WTC11 (cell line): Measurements from ENCODE around the gene ADAMTS12. TPM values are rescaled to one million over a fixed set of nuclear protein-coding genes. Genes with fewer than 3 reads are reported as not detected.

Source experiments
- ATAC-seq: fragments of 200-7000 bp; cut with Tn5 transposase; 2 replicates; pipeline ENCODE4 v1.10.0; 2021; ENCODE audit warnings: mild to moderate bottlenecking, moderate library complexity
- CTCF ChIA-PET: fragments of 300-600 bp; sonication (Branson Sonifier 250); formaldehyde crosslinking; loops from one replicate; lab custom pipeline; 2021; ENCODE audit warnings: antibody characterized with exemption; lab: Charles Lee
- POLR2A ChIA-PET: fragments of 350-600 bp; sonication (Branson Sonifier 250); formaldehyde crosslinking; loops from one replicate; lab custom pipeline; 2021; ENCODE audit warnings: antibody characterized with exemption; lab: Charles Lee
- DNase-seq: peaks from one replicate; pipeline ENCODE4 v3.0.0; 2021; ENCODE audit warnings: low spot score
- H3K27ac Mint-ChIP-seq: 2 replicates; pipeline ENCODE4 v1.8.0; 2021; ENCODE audit warnings: mixed read lengths
- H3K27me3 Mint-ChIP-seq: 2 replicates; pipeline ENCODE4 v1.8.0; 2021; ENCODE audit warnings: low read depth, mild to moderate bottlenecking, moderate library complexity, mixed read lengths
- H3K36me3 Mint-ChIP-seq: 2 replicates; pipeline ENCODE4 v1.8.0; 2021; ENCODE audit warnings: mixed read lengths
- H3K4me1 Mint-ChIP-seq: 2 replicates; pipeline ENCODE4 v1.8.0; 2022; ENCODE audit warnings: mixed read lengths
- H3K4me3 Mint-ChIP-seq: 2 replicates; pipeline ENCODE4 v1.8.0; 2021; ENCODE audit warnings: mild to moderate bottlenecking, moderate library complexity, mixed read lengths
- H3K9me3 Mint-ChIP-seq: 2 replicates; pipeline ENCODE4 v1.8.0; 2021; ENCODE audit warnings: mixed read lengths
- AFF4 ChIP-seq: sonication (generic); formaldehyde crosslinking; IDR thresholded peaks from 2 replicates; pipeline ENCODE4 v1.8.1; 2023; ENCODE audit warnings: mild to moderate bottlenecking, missing genetic modification reagents, borderline replicate concordance
- ESRRA ChIP-seq: sonication (generic); formaldehyde crosslinking; IDR thresholded peaks from 2 replicates; pipeline ENCODE4 v1.8.1; 2022; ENCODE audit warnings: mild to moderate bottlenecking, missing genetic modification reagents, borderline replicate concordance
- ETV6 ChIP-seq: sonication (generic); formaldehyde crosslinking; IDR thresholded peaks from 2 replicates; pipeline ENCODE4 v1.8.1; 2022; ENCODE audit warnings: mild to moderate bottlenecking, missing genetic modification reagents
- FOXJ3 ChIP-seq: sonication (generic); formaldehyde crosslinking; IDR thresholded peaks from 2 replicates; pipeline ENCODE4 v1.9.0; 2021; ENCODE audit warnings: missing genetic modification reagents, mild to moderate bottlenecking, borderline replicate concordance
- FOXP1 ChIP-seq: sonication (generic); formaldehyde crosslinking; IDR thresholded peaks from 2 replicates; pipeline ENCODE4 v1.8.0; 2022; ENCODE audit warnings: missing genetic modification reagents, mild to moderate bottlenecking, moderate library complexity, borderline replicate concordance
- GABPB1 ChIP-seq: sonication (generic); formaldehyde crosslinking; IDR thresholded peaks from 2 replicates; pipeline ENCODE4 v1.8.1; 2023; ENCODE audit warnings: mild to moderate bottlenecking, missing genetic modification reagents
- HMGA2 ChIP-seq: fragments of 250-450 bp; sonication (Bioruptor Pico); IDR thresholded peaks from 2 replicates; pipeline ENCODE4 v1.4.0; 2021; ENCODE audit warnings: mild to moderate bottlenecking, moderate library complexity
- IRF2 ChIP-seq: sonication (generic); formaldehyde crosslinking; IDR thresholded peaks from 2 replicates; pipeline ENCODE4 v1.8.0; 2022; ENCODE audit warnings: low read depth, missing genetic modification reagents, borderline replicate concordance
- JAZF1 ChIP-seq: fragments of 250-450 bp; sonication (Bioruptor Pico); IDR thresholded peaks from 2 replicates; pipeline ENCODE4 v1.9.0; 2021; ENCODE audit warnings: moderate library complexity, mild to moderate bottlenecking, inconsistent platforms
- MLX ChIP-seq: sonication (generic); formaldehyde crosslinking; IDR thresholded peaks from 2 replicates; pipeline ENCODE4 v1.8.1; 2023; ENCODE audit warnings: mild to moderate bottlenecking, missing genetic modification reagents, moderate library complexity
- MXD4 ChIP-seq: fragments of 250-450 bp; sonication (Bioruptor Pico); IDR thresholded peaks from 2 replicates; pipeline ENCODE4 v1.8.0; 2021; ENCODE audit warnings: mild to moderate bottlenecking, moderate library complexity, borderline replicate concordance
- NR1H2 ChIP-seq: sonication (generic); formaldehyde crosslinking; IDR thresholded peaks from 2 replicates; pipeline ENCODE4 v1.9.0; 2021; ENCODE audit warnings: mild to moderate bottlenecking, moderate library complexity, missing genetic modification reagents
- NR3C1 ChIP-seq: sonication (generic); formaldehyde crosslinking; conservative IDR thresholded peaks from 2 replicates; pipeline ENCODE4 v1.8.1; 2023; ENCODE audit warnings: low read depth, mild to moderate bottlenecking, missing genetic modification reagents
- SMAD3 ChIP-seq: sonication (generic); formaldehyde crosslinking; IDR thresholded peaks from 2 replicates; pipeline ENCODE4 v1.8.0; 2022; ENCODE audit warnings: missing genetic modification reagents, mild to moderate bottlenecking, borderline replicate concordance
- TEAD4 ChIP-seq: sonication (generic); formaldehyde crosslinking; IDR thresholded peaks from 2 replicates; pipeline ENCODE4 v1.8.0; 2022; ENCODE audit warnings: mild to moderate bottlenecking, missing genetic modification reagents
- TP53 ChIP-seq: sonication (generic); formaldehyde crosslinking; IDR thresholded peaks from 2 replicates; pipeline ENCODE4 v1.8.1; 2023; ENCODE audit warnings: mild to moderate bottlenecking, missing genetic modification reagents
- ZBTB21 ChIP-seq: sonication (generic); formaldehyde crosslinking; IDR thresholded peaks from 2 replicates; pipeline ENCODE4 v1.8.1; 2023; ENCODE audit warnings: mild to moderate bottlenecking, missing genetic modification reagents, borderline replicate concordance
- ZNF671 ChIP-seq: fragments of 250-450 bp; sonication (Bioruptor Pico); IDR thresholded peaks from 2 replicates; pipeline ENCODE4 v1.8.0; 2021; ENCODE audit warnings: mild to moderate bottlenecking
- total RNA-seq: library from RNA; stranded (reverse); gene quantifications from 3 replicates; pipeline ENCODE4 v1.2.3, GENCODE V29; 2021
- TF ChIP-seq, protein P1 (sequence below): sonication (generic); formaldehyde crosslinking; IDR thresholded peaks from 2 replicates; pipeline ENCODE4 v1.8.0; 2023; ENCODE audit warnings: mild to moderate bottlenecking, missing genetic modification reagents
- TF ChIP-seq, protein P2 (sequence below): fragments of 250-450 bp; sonication (Bioruptor Pico); IDR thresholded peaks from 2 replicates; pipeline ENCODE4 v1.9.0; 2021; ENCODE audit warnings: moderate library complexity, mild to moderate bottlenecking, inconsistent platforms, borderline replicate concordance
- TF ChIP-seq, protein P3 (sequence below): sonication (generic); formaldehyde crosslinking; IDR thresholded peaks from 2 replicates; pipeline ENCODE4 v1.8.1; 2022; ENCODE audit warnings: low read depth, mild to moderate bottlenecking, moderate library complexity, missing genetic modification reagents, borderline replicate concordance
- TF ChIP-seq, protein P4 (sequence below): fragments of 250-450 bp; sonication (Bioruptor Pico); IDR thresholded peaks from 2 replicates; pipeline ENCODE4 v1.9.0; 2021; ENCODE audit warnings: mild to moderate bottlenecking
- TF ChIP-seq, protein P5 (sequence below): sonication (generic); formaldehyde crosslinking; IDR thresholded peaks from 2 replicates; pipeline ENCODE4 v1.8.0; 2023; ENCODE audit warnings: missing genetic modification reagents
- TF ChIP-seq, protein P6 (sequence below): fragments of 250-450 bp; sonication (Bioruptor Pico); IDR thresholded peaks from 2 replicates; pipeline ENCODE4 v1.9.0; 2021; ENCODE audit warnings: mild to moderate bottlenecking

Gene ADAMTS12
- total RNA-seq, 1 experiment from 2014 or later, result 13.5 TPM

DNA sequence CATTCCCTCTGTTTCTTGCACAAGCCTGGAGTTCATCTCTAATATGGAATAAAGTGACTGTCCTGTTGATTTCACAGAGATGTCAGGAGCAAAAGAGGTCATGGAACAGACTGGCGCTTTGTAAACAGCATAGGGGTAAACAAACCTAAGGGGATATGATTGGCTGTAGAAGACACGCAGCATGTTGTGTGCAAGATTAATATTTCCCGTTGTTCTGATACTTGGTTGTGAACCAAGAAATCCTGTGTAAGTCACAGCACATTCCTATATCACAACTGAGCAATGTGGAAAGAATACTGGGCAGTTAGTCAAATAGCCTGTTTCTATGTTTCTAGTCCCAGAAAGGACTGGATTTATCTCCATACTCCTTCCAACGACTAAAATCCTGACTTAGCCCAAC, 3.2 kb downstream of the ADAMTS12 start:
- TF ChIP-seq, protein P1, sequence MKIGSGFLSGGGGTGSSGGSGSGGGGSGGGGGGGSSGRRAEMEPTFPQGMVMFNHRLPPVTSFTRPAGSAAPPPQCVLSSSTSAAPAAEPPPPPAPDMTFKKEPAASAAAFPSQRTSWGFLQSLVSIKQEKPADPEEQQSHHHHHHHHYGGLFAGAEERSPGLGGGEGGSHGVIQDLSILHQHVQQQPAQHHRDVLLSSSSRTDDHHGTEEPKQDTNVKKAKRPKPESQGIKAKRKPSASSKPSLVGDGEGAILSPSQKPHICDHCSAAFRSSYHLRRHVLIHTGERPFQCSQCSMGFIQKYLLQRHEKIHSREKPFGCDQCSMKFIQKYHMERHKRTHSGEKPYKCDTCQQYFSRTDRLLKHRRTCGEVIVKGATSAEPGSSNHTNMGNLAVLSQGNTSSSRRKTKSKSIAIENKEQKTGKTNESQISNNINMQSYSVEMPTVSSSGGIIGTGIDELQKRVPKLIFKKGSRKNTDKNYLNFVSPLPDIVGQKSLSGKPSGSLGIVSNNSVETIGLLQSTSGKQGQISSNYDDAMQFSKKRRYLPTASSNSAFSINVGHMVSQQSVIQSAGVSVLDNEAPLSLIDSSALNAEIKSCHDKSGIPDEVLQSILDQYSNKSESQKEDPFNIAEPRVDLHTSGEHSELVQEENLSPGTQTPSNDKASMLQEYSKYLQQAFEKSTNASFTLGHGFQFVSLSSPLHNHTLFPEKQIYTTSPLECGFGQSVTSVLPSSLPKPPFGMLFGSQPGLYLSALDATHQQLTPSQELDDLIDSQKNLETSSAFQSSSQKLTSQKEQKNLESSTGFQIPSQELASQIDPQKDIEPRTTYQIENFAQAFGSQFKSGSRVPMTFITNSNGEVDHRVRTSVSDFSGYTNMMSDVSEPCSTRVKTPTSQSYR (CRISPR knock-in tag), result no peak
- TF ChIP-seq TEAD4 (CRISPR knock-in tag) (no peak), TP53 (CRISPR knock-in tag) (no peak), AFF4 (CRISPR knock-in tag) (no peak), ZBTB21 (CRISPR knock-in tag) (no peak), FOXP1 (CRISPR knock-in tag) (no peak), GABPB1 (CRISPR knock-in tag) (no peak), JAZF1 (CRISPR knock-in tag) (no peak), ETV6 (CRISPR knock-in tag) (no peak), HMGA2 (no peak), FOXJ3 (no peak), SMAD3 (CRISPR knock-in tag) (no peak), IRF2 (CRISPR knock-in tag) (no peak), MXD4 (no peak), NR1H2 (CRISPR knock-in tag) (no peak)
- TF ChIP-seq, protein P2, sequence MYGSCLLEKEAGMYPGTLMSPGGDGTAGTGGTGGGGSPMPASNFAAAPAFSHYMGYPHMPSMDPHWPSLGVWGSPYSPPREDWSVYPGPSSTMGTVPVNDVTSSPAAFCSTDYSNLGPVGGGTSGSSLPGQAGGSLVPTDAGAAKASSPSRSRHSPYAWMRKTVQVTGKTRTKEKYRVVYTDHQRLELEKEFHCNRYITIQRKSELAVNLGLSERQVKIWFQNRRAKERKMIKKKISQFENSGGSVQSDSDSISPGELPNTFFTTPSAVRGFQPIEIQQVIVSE, result no peak
- TF ChIP-seq, protein P3, sequence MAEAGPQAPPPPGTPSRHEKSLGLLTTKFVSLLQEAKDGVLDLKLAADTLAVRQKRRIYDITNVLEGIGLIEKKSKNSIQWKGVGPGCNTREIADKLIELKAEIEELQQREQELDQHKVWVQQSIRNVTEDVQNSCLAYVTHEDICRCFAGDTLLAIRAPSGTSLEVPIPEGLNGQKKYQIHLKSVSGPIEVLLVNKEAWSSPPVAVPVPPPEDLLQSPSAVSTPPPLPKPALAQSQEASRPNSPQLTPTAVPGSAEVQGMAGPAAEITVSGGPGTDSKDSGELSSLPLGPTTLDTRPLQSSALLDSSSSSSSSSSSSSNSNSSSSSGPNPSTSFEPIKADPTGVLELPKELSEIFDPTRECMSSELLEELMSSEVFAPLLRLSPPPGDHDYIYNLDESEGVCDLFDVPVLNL, result no peak
- TF ChIP-seq, protein P4, sequence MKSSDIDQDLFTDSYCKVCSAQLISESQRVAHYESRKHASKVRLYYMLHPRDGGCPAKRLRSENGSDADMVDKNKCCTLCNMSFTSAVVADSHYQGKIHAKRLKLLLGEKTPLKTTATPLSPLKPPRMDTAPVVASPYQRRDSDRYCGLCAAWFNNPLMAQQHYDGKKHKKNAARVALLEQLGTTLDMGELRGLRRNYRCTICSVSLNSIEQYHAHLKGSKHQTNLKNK (CRISPR knock-in tag), result no peak
- peaks cover 36% of the 10 kb centered on the region for H3K4me1 Mint-ChIP-seq
- DNase-seq, result no peak
- no peak for ATAC-seq
- H3K36me3 Mint-ChIP-seq, result no peaks in the 10 kb centered on the region
- H3K9me3 Mint-ChIP-seq, result no peaks in the 10 kb centered on the region
- H3K4me3 Mint-ChIP-seq, result no peak overlapping the region
- POLR2A ChIA-PET, result no interaction called here
- peaks cover 14% of the 10 kb centered on the region for H3K27me3 Mint-ChIP-seq
- H3K27ac Mint-ChIP-seq, result no peak overlapping the region
- CTCF ChIA-PET, result no interaction called here

DNA sequence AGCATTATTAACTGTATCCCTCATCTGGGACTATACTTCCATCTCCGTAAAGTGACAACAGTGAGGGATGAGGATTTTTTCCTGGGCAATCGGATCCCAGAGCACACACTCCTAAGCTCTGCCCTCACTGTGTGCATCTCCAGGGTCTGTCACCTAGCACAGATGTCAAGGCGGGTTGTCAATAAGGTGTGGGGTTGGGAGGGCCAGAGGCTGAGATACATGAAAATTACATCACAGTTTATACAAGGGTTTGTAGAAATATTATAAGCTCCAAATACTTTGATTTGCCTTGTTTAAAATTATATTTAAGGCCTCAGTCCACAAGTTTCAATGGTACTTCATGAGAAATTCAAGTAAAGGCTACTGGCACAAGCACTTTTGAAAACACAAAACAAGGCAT, 4.5 kb downstream of the ADAMTS12 start:
- Mint-ChIP-seq H3K4me3 (no peak overlapping the region), H3K27me3 (peaks cover under 1% of the 10 kb centered on the region; the same call in 1 of the 2 replicates), H3K9me3 (no peaks in the 10 kb centered on the region), H3K4me1 (peaks cover 28% of the 10 kb centered on the region), H3K27ac (no peak overlapping the region), H3K36me3 (no peaks in the 10 kb centered on the region)
- ATAC-seq (no peak), DNase-seq (no peak)
- ChIA-PET POLR2A (no interaction called here), CTCF (interaction anchor here (1.2 kb wide), 1 partner anchor 82 kb away, joined by 3 read pairs; no protein-coding TSS in a partner anchor)
- TF ChIP-seq MLX (CRISPR knock-in tag), result no peak
- TF ChIP-seq, protein P5, sequence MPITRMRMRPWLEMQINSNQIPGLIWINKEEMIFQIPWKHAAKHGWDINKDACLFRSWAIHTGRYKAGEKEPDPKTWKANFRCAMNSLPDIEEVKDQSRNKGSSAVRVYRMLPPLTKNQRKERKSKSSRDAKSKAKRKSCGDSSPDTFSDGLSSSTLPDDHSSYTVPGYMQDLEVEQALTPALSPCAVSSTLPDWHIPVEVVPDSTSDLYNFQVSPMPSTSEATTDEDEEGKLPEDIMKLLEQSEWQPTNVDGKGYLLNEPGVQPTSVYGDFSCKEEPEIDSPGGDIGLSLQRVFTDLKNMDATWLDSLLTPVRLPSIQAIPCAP, result no peak
- no peak for TF ChIP-seq ZNF671 (CRISPR knock-in tag)
- TF ChIP-seq, protein P6, sequence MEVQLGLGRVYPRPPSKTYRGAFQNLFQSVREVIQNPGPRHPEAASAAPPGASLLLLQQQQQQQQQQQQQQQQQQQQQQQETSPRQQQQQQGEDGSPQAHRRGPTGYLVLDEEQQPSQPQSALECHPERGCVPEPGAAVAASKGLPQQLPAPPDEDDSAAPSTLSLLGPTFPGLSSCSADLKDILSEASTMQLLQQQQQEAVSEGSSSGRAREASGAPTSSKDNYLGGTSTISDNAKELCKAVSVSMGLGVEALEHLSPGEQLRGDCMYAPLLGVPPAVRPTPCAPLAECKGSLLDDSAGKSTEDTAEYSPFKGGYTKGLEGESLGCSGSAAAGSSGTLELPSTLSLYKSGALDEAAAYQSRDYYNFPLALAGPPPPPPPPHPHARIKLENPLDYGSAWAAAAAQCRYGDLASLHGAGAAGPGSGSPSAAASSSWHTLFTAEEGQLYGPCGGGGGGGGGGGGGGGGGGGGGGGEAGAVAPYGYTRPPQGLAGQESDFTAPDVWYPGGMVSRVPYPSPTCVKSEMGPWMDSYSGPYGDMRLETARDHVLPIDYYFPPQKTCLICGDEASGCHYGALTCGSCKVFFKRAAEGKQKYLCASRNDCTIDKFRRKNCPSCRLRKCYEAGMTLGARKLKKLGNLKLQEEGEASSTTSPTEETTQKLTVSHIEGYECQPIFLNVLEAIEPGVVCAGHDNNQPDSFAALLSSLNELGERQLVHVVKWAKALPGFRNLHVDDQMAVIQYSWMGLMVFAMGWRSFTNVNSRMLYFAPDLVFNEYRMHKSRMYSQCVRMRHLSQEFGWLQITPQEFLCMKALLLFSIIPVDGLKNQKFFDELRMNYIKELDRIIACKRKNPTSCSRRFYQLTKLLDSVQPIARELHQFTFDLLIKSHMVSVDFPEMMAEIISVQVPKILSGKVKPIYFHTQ (CRISPR knock-in tag), result no peak
- TF ChIP-seq NR3C1 (CRISPR knock-in tag), result no peak
- TF ChIP-seq ESRRA, result no peak
- TF ChIP-seq ZBTB21 (CRISPR knock-in tag), result no peak
